Measurements from ENCODE around the gene BMPR1B.
A peak's percentile ranks its signal among the peaks of the same experiment; 100 is the strongest.

The BMPR1B gene

DNA sequence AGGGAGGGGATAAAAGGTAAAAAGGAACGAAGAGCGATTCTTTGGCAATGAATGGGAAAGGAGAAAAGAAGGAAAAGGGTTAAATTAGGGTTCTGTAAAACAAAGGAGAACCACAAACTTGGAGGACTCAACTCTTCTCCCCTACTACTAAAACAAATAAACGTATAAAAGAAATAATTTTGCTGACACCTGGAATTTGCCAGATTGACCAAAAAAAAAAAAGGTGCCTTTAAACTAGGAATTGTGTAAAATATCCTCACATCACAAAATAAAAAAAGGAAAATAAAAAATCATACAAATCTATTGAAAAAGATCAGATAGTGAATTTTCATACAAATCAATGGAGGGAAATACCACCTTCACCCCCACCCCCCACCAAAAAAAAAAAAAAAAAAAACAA is 129.3 kb downstream of the BMPR1B start:
- DNase-seq (ENCODE audit: low read depth), result no peak
- TF ChIP-seq, protein P1, sequence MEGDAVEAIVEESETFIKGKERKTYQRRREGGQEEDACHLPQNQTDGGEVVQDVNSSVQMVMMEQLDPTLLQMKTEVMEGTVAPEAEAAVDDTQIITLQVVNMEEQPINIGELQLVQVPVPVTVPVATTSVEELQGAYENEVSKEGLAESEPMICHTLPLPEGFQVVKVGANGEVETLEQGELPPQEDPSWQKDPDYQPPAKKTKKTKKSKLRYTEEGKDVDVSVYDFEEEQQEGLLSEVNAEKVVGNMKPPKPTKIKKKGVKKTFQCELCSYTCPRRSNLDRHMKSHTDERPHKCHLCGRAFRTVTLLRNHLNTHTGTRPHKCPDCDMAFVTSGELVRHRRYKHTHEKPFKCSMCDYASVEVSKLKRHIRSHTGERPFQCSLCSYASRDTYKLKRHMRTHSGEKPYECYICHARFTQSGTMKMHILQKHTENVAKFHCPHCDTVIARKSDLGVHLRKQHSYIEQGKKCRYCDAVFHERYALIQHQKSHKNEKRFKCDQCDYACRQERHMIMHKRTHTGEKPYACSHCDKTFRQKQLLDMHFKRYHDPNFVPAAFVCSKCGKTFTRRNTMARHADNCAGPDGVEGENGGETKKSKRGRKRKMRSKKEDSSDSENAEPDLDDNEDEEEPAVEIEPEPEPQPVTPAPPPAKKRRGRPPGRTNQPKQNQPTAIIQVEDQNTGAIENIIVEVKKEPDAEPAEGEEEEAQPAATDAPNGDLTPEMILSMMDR (IDR thresholded peaks at IDR 0.05; ENCODE audit: low read depth, low read length, missing control alignments), result no peak
- in situ Hi-C loops (cut with HindIII; ENCODE audit: low sequenced_read_pairs), result no loop called here
- H3K4me3 ChIP-seq (ENCODE audit: low read depth, low read length), result no peak overlapping the region

DNA sequence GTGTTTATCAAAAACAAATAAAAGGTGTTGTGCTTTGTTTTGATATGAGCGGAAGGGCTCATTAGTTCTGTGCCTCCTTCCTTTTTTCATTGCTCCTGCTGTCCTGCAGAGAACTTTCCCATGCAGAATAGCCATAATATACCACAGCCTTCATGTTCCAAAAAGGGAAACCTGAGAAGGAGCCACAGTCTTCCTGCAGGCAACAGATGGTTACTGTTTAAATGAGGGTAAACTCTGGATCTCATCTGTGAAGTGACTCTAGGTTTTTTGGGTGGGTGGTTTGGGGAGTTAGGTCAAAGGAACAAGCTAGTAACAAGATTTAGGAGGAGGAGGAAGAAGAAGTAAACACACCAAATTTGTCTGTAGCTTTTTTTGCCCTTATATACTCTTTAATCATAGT is 131.8 kb downstream of the BMPR1B start:
- no peak overlapping the region for H3K4me3 ChIP-seq (ENCODE audit: low read depth, low read length)
- TF ChIP-seq, protein P1 (IDR thresholded peaks at IDR 0.05; ENCODE audit: low read depth, low read length, missing control alignments), result no peak
- peak; percentile 60 for DNase-seq (ENCODE audit: low read depth)
- in situ Hi-C loops (cut with HindIII; ENCODE audit: low sequenced_read_pairs), result no loop called here

DNA sequence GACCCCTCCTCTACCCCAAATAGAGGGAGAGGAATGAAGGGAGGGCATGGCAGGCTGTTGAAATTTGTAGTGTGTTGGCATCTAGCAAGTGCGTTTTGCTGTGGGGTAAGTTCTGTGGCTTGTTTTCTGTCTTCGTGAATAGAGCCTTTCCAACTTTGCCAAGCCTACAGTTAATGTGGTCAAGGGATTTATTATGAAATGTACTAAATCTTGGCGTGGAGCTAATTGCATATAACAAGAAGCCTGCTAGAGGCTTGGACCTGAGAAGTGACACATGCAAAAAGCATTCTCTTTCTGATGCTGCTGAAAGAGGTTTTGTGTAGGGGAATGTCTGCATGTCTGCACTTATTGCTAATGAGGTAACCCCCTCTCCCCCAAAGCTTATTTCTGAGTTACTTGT is 132.2 kb downstream of the BMPR1B start:
- in situ Hi-C loops (cut with HindIII; ENCODE audit: low sequenced_read_pairs), result no loop called here
- TF ChIP-seq, protein P1 (IDR thresholded peaks at IDR 0.05; ENCODE audit: low read depth, low read length, missing control alignments), result no peak
- no peak overlapping the region for H3K4me3 ChIP-seq (ENCODE audit: low read depth, low read length)
- peak; percentile 96 for DNase-seq (ENCODE audit: low read depth)

DNA sequence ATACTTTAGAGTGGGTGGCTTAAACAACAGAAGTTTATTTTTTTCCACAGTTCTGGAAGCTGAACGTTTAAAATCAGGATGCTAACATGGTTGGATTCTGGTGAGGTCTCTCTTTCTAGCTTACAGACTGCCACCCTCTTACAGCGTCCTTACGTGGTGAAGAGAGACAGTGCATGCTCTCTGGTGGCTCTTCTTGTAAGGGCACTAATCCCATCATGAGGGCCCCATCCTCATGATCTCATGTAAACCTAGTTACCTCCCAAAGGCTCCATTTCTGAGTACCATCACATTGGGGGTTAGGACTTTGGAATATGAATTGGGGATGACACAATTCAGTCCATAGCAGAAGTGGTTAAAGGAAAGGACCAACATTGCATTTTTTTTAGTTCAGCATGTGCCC is 132.8 kb downstream of the BMPR1B start:
- TF ChIP-seq, protein P1 (IDR thresholded peaks at IDR 0.05; ENCODE audit: low read depth, low read length, missing control alignments), result no peak
- no peak for DNase-seq (ENCODE audit: low read depth)
- in situ Hi-C loops (cut with HindIII; ENCODE audit: low sequenced_read_pairs), result no loop called here
- H3K4me3 ChIP-seq (ENCODE audit: low read depth, low read length), result no peak overlapping the region

DNA sequence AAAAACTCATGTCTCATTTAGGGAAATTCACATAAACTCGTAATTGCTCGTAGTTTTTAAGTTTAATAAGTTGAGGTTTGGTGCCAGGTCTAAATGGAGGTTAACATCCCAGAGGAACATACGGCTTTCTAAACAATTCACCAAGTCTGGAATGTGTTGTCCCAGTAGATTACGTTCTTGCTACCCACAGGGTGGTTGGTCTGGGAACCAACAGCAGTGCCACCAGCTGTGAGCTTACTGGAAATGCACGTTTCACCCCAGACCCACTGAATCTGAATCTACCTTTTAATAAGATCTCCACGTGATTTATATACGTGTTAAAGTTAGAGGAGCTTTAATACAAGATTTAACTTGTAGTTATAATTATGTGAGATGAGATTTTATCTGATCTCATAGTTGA is 134.3 kb downstream of the BMPR1B start:
- DNase-seq (ENCODE audit: low read depth), result peak; percentile 47
- TF ChIP-seq, protein P1 (IDR thresholded peaks at IDR 0.05; ENCODE audit: low read depth, low read length, missing control alignments), result no peak
- no peak overlapping the region for H3K4me3 ChIP-seq (ENCODE audit: low read depth, low read length)
- in situ Hi-C loops (cut with HindIII; ENCODE audit: low sequenced_read_pairs), result no loop called here

DNA sequence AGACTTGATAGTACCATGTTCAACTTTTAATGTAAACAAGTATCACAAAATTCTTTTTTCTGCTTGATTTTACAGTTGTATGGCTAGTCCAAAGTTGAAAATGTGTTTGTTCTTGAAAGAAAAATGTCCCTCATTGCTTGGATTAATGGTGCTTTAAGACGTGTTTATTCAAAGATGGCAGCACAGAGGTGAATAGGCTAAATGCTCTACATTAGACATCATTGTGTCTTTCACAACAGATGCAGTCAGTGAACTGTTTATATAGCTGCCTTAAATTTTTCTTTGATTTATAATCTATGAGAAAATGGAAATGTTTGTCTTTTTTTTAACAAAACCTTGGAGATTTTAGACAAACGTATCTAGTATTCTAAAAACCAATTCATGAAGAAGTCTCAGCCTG is 137.3 kb downstream of the BMPR1B start:
- DNase-seq (ENCODE audit: low read depth), result no peak
- TF ChIP-seq, protein P1 (IDR thresholded peaks at IDR 0.05; ENCODE audit: low read depth, low read length, missing control alignments), result no peak
- H3K4me3 ChIP-seq (ENCODE audit: low read depth, low read length), result no peak overlapping the region
- in situ Hi-C loops (cut with HindIII; ENCODE audit: low sequenced_read_pairs), result no loop called here

DNA sequence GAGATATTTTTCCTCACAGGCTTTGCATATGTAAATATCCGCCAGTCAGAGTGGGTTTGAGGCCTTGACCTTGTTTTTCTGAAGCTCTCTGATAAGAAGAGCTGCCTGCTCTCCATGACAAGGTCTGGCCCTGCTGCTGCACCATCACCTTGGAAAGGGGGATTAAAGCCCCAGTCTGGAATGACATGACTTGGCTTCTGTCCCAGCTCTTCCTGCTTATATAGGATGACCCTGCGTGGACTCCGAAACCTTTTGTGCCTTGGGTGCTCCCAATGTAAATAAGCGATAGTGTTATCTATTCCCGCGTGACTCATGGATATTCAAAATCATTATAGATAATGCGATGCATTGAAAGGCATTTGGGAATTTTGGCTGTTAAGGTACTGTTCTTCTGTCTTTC is 139.3 kb downstream of the BMPR1B start:
- no peak overlapping the region for H3K4me3 ChIP-seq (ENCODE audit: low read depth, low read length)
- TF ChIP-seq, protein P1 (IDR thresholded peaks at IDR 0.05; ENCODE audit: low read depth, low read length, missing control alignments), result no peak
- DNase-seq (ENCODE audit: low read depth), result no peak
- in situ Hi-C loops (cut with HindIII; ENCODE audit: low sequenced_read_pairs), result no loop called here
